22Rv1 (cell line): Measurements from ENCODE around the gene FGGY.

Experiments
- H3K27ac ChIP-seq: fragments of 450-650 bp; 2 replicates; pipeline ENCODE4 v1.5.1; 2017
- CTCF ChIP-seq: fragments of 450-650 bp; IDR thresholded peaks from 2 replicates; pipeline ENCODE4 v1.5.1; 2017; ENCODE audit warnings: mild to moderate bottlenecking
- ZFX ChIP-seq: fragments of 450-650 bp; IDR thresholded peaks from 2 replicates; pipeline ENCODE4 v1.6.1; 2017; ENCODE audit warnings: antibody characterized with exemption, borderline replicate concordance

The FGGY gene

GRCh38 chr1:59561796-59562195 is 264.9 kb downstream of the FGGY start:
- H3K27ac ChIP-seq = no peak overlapping the region
- no peak for TF ChIP-seq CTCF
- no peak for TF ChIP-seq ZFX

GRCh38 chr1:59564192-59564891 is 267.4 kb downstream of the FGGY start:
- no peak for TF ChIP-seq ZFX
- TF ChIP-seq CTCF = no peak
- no peak overlapping the region for H3K27ac ChIP-seq

GRCh38 chr1:59565611-59566410 is 268.9 kb downstream of the FGGY start:
- TF ChIP-seq CTCF (no peak), ZFX (no peak)
- H3K27ac ChIP-seq = no peak overlapping the region

GRCh38 chr1:59568158-59568935 is 271.5 kb downstream of the FGGY start:
- no peak for TF ChIP-seq ZFX
- no peak for TF ChIP-seq CTCF
- no peak overlapping the region for H3K27ac ChIP-seq

GRCh38 chr1:59569198-59569597 is 272.3 kb downstream of the FGGY start:
- no peak overlapping the region for H3K27ac ChIP-seq
- no peak for TF ChIP-seq CTCF
- no peak for TF ChIP-seq ZFX

GRCh38 chr1:59570524-59570923 is 273.6 kb downstream of the FGGY start:
- TF ChIP-seq ZFX (no peak), CTCF (no peak)
- no peak overlapping the region for H3K27ac ChIP-seq
